Endodermal cell (in vitro differentiated cells): ENCODE measurements around the gene ZNF48. TPM values are rescaled to one million over a fixed set of nuclear protein-coding genes. Genes with fewer than 3 reads are reported as not detected.

Source experiments
- DNase-seq: peaks from one replicate; pipeline ENCODE4 v3.0.0-alpha.2; 2017
- H3K27ac ChIP-seq: 2 replicates; pipeline ENCODE4 v1.5.1; 2013; ENCODE audit warnings: mild to moderate bottlenecking, low read depth, low read length, moderate library complexity
- H3K27me3 ChIP-seq: 2 replicates; pipeline ENCODE4 v1.6.1; 2013; ENCODE audit warnings: mild to moderate bottlenecking, low read length, moderate library complexity; ENCODE audit not compliant: insufficient read depth, control insufficient read depth, poor library complexity, severe bottlenecking
- H3K36me3 ChIP-seq: 2 replicates; pipeline ENCODE4 v1.7.0; 2013; ENCODE audit warnings: mild to moderate bottlenecking, low read length, moderate library complexity; ENCODE audit not compliant: control insufficient read depth, insufficient read depth
- H3K4me1 ChIP-seq: one replicate; pipeline ENCODE4 v1.7.0; 2013; ENCODE audit warnings: low read length; ENCODE audit not compliant: control insufficient read depth, insufficient read depth
- H3K4me3 ChIP-seq: 2 replicates; pipeline ENCODE4 v1.5.1; 2013; ENCODE audit warnings: mild to moderate bottlenecking, low read length, moderate library complexity
- H3K9ac ChIP-seq: 2 replicates; pipeline ENCODE4 v1.6.1; 2013; ENCODE audit warnings: mild to moderate bottlenecking, low read length, moderate library complexity; ENCODE audit not compliant: poor library complexity, severe bottlenecking; ENCODE audit errors: extremely low read depth
- H3K9me3 ChIP-seq: 2 replicates; pipeline ENCODE4 v1.6.1; 2013; ENCODE audit warnings: mild to moderate bottlenecking, low read length, moderate library complexity; ENCODE audit not compliant: control insufficient read depth
- H3K27ac Mint-ChIP-seq: 2 replicates; pipeline ENCODE4 v1.8.0; 2020; ENCODE audit warnings: mixed read lengths
- H3K27me3 Mint-ChIP-seq: 2 replicates; pipeline ENCODE4 v1.8.0; 2021; ENCODE audit warnings: mild to moderate bottlenecking, mixed read lengths; ENCODE audit not compliant: insufficient read depth
- H3K36me3 Mint-ChIP-seq: 2 replicates; pipeline ENCODE4 v1.8.0; 2020; ENCODE audit warnings: low read depth, mixed read lengths
- H3K4me1 Mint-ChIP-seq: 2 replicates; pipeline ENCODE4 v1.8.0; 2020; ENCODE audit warnings: mixed read lengths
- H3K4me3 Mint-ChIP-seq: 2 replicates; pipeline ENCODE4 v1.8.0; 2020; ENCODE audit warnings: mild to moderate bottlenecking, moderate library complexity, mixed read lengths
- H3K9me3 Mint-ChIP-seq: 2 replicates; pipeline ENCODE4 v1.8.0; 2020; ENCODE audit warnings: mild to moderate bottlenecking, mixed read lengths
- WGBS, 2 experiments: methylation state at CpG; one replicate each; pipeline versions ENCODE4 v1.1.5 to v1.1.7; 2013; ENCODE audit warnings: missing lambda C conversion rate in 2 of 2, mixed read lengths in 1 of 2; ENCODE audit not compliant: insufficient coverage in 1 of 2, insufficient read length in 1 of 2; 5-methylcytosine and 5-hydroxymethylcytosine counted together
- total RNA-seq, 2 donors: library from RNA; stranded (reverse); fragmentation: NEBNext Ultra II Directional in 1 of 2; extraction: Animal tissue kit (Norgen Biotek cat#: 25700) in 1 of 2; gene quantifications; 2 replicates in 1 of 2; 3 replicates in 1 of 2; pipeline ENCODE4 v1.2.1, GENCODE V29; 2021
- TF ChIP-seq, protein P1 (sequence below): fragments of 200-600 bp; sonication (generic); conservative IDR thresholded peaks from 2 replicates; pipeline ENCODE4 v1.5.0; 2021; ENCODE audit warnings: antibody characterized with exemption, mild to moderate bottlenecking

Gene ZNF48
- total RNA-seq, 2 donors from 2014 or later, result 40.1 to 58.4 TPM

DNA sequence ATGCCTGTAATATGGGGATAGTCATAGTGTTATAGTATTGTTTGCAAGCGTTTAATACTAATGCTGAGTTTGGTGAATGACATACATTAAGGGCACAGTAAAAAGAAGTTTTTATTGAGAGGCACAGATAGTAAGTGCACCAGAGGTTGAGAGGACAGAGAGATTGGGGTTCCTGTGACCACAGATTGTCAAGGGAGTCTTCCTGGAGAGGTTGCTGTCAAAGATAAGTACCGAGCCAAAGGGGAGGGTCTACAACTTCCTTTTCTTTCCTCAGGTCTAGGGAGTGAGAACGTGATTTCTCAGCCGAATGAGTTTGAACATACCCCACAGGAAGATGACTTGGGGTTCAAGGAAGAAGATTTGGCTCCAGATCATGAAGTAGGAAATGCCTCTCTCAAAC is 1.8 kb downstream of the ZNF48 start:
- Histone ChIP-seq H3K27me3 (no peaks in the 10 kb centered on the region), H3K9ac (no peak overlapping the region), H3K9me3 (no peaks in the 10 kb centered on the region), H3K4me1 (no peaks in the 10 kb centered on the region), H3K27ac (peak overlapping the region; percentile 29), H3K36me3 (peaks cover 25% of the 10 kb centered on the region), H3K4me3 (peak overlapping the region; percentile 89)
- H3K4me3 Mint-ChIP-seq, result peak overlapping the region; percentile 93
- peaks cover 35% of the 10 kb centered on the region for H3K4me1 Mint-ChIP-seq
- TF ChIP-seq, protein P1, sequence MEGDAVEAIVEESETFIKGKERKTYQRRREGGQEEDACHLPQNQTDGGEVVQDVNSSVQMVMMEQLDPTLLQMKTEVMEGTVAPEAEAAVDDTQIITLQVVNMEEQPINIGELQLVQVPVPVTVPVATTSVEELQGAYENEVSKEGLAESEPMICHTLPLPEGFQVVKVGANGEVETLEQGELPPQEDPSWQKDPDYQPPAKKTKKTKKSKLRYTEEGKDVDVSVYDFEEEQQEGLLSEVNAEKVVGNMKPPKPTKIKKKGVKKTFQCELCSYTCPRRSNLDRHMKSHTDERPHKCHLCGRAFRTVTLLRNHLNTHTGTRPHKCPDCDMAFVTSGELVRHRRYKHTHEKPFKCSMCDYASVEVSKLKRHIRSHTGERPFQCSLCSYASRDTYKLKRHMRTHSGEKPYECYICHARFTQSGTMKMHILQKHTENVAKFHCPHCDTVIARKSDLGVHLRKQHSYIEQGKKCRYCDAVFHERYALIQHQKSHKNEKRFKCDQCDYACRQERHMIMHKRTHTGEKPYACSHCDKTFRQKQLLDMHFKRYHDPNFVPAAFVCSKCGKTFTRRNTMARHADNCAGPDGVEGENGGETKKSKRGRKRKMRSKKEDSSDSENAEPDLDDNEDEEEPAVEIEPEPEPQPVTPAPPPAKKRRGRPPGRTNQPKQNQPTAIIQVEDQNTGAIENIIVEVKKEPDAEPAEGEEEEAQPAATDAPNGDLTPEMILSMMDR, result no peak
- peak overlapping the region; percentile 37 for H3K27ac Mint-ChIP-seq
- no peaks in the 10 kb centered on the region for H3K9me3 Mint-ChIP-seq
- H3K36me3 Mint-ChIP-seq, result peaks cover 16% of the 10 kb centered on the region
- no peak for DNase-seq
- no peaks in the 10 kb centered on the region for H3K27me3 Mint-ChIP-seq
- 94 to 95% methylated on average over 4 of the region's 4 CpGs for WGBS, 2 experiments

DNA sequence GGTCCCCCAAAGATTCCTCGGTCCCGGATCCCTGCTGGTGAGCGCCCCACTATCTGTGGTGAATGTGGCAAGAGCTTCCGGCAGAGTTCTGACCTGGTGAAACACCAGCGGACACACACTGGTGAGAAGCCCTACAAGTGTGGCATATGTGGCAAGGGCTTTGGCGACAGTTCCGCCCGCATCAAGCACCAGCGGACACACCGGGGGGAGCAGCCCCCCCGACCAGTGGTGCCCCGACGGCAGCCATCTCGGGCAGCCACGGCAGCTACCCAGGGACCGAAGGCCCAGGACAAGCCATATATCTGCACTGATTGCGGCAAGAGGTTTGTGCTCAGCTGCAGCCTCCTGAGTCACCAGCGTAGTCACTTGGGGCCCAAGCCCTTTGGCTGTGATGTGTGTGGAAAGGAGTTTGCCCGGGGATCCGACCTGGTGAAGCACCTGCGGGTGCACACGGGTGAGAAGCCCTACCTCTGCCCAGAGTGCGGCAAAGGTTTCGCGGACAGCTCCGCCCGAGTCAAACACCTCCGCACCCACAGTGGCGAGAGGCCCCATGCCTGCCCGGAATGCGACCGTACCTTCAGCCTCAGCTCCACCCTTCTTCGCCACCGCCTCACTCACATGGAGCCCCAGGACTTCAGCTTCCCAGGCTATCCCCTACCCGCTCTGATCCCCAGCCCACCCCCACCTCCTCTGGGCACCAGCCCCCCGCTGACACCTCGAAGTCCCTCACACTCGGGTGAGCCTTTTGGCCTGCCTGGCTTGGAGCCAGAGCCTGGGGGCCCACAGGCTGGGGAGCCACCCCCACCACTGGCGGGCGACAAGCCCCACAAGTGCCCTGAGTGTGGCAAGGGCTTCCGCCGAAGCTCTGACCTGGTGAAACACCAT is 2.8 kb downstream of the ZNF48 start:
- Mint-ChIP-seq H3K4me1 (peaks cover 35% of the 10 kb centered on the region), H3K27me3 (peaks cover 5% of the 10 kb centered on the region), H3K4me3 (no peak overlapping the region), H3K27ac (no peak overlapping the region), H3K9me3 (no peaks in the 10 kb centered on the region), H3K36me3 (peaks cover 16% of the 10 kb centered on the region)
- no peak for DNase-seq
- Histone ChIP-seq H3K27me3 (no peaks in the 10 kb centered on the region), H3K4me1 (no peaks in the 10 kb centered on the region), H3K27ac (peak overlapping the region; percentile 49), H3K9ac (no peak overlapping the region), H3K4me3 (peak overlapping the region; percentile 89), H3K36me3 (peaks cover 25% of the 10 kb centered on the region), H3K9me3 (no peaks in the 10 kb centered on the region)
- WGBS, 2 experiments, result 93 to 94% methylated on average over 25 to 42 of the region's 42 CpGs
- TF ChIP-seq, protein P1, result no peak

DNA sequence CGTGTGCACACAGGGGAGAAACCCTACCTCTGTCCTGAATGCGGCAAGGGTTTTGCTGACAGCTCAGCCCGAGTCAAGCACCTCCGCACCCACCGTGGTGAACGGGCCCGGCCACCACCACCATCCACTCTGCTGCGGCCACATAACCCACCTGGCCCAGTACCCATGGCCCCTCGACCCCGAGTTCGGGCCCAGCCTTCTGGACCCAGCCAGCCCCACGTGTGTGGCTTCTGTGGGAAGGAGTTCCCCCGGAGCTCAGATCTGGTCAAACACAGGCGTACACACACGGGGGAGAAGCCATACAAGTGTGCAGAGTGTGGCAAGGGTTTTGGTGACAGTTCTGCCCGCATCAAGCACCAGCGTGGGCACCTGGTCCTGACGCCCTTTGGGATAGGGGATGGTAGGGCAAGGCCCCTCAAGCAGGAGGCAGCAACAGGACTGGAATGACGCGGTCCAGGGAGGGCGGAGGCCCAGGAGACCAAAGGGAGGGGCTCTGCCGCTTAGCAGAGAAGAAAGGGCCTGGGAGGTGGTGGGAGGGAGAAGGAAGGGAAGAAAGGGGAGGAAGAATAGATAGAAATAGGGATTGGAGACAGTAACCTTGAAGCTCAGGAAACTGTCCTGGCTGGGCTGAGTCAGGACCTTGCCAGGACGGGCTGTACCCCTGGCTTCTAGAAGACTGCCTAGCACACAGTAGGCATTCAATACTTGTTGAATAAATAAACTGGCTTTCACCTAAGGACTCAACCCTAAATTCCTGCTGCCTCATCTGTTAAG is 3.6 kb downstream of the ZNF48 start:
- Mint-ChIP-seq H3K4me1 (peaks cover 35% of the 10 kb centered on the region), H3K36me3 (peaks cover 16% of the 10 kb centered on the region), H3K27me3 (peaks cover 7% of the 10 kb centered on the region), H3K9me3 (no peaks in the 10 kb centered on the region), H3K4me3 (peak overlapping the region; percentile 65), H3K27ac (peak overlapping the region; percentile 97)
- no peaks in the 10 kb centered on the region for H3K9me3 ChIP-seq
- H3K27me3 ChIP-seq, result no peaks in the 10 kb centered on the region
- peak; percentile 69 for DNase-seq
- TF ChIP-seq, protein P1, result no peak
- 87 to 88% methylated on average over 22 to 23 of the region's 23 CpGs for WGBS, 2 experiments
- H3K4me1 ChIP-seq, result no peaks in the 10 kb centered on the region
- no peak overlapping the region for H3K9ac ChIP-seq
- H3K4me3 ChIP-seq, result peak overlapping the region; percentile 73
- H3K27ac ChIP-seq, result peak overlapping the region; percentile 99
- peaks cover 25% of the 10 kb centered on the region for H3K36me3 ChIP-seq
